Measurements from ENCODE around the gene AHI1. TPM values are rescaled to one million over a fixed set of nuclear protein-coding genes. Genes with fewer than 3 reads are reported as not detected.

AHI1 gene
- total and polyA plus RNA-seq, 10 of the 15 experiments (the other 5 are each of a cell fraction or from before 2014, with no cell fraction given) = 3.2 to 9.5 (median 4.6) TPM

DNA sequence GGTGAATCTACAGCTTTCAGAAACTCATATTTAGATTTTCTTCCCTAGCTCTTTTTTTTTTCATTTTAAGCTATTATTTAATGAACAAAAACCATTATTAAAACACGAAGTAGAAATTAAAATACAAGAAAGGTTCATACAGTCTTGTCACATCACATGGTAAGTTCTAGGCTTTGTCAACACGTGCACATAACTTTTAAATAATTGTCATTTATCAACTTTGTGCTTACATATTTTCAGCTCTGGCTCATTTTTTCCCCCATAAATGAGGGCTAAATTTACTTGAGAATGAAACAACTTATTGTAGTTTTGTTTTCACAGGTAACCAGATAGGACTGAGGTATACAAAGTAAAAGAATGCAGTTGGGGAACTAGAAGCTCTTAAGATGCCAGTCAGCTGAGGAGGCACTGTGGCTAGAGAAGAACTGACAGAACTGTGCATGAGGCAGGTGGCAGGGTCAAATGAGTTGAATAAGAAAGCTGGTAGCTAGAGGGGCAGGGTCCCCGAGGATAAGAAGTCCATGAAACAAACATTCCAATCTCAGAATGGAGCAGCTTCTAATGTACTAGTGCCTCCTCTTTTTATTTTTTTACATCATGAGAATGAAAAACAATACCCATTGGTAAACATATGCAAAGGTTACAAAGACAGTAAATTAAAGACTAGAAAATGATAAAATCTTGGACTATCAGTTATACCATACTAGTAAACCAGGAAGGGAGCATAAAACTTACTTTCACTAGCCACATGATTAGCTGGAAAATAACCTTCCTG lies 174.9 kb downstream of the AHI1 start:
- POLR2A ChIA-PET = interaction anchor here (0.7 to 1.6 kb wide), 7 partner anchors 9 to 178 kb away, joined by 3 to 7 read pairs (median 4); partner anchors contain the start of gene MYB
- Histone ChIP-seq H3K27me3 (replicated peaks in 1 of 2; ENCODE audit: control insufficient read depth in 2 of 2, insufficient read depth in 2 of 2, low read length in 1 of 2) (no peaks in the 10 kb centered on the region), H3K27ac (ENCODE audit: control insufficient read depth, insufficient read depth) (peak overlapping the region; percentile 80), H3K4me3 (peak overlapping the region; percentile 51), H3K9me3 (replicated peaks; ENCODE audit: control insufficient read depth, insufficient read depth, low read length) (no peaks in the 10 kb centered on the region), H3K4me2 (ENCODE audit: control insufficient read depth, insufficient read depth) (peak overlapping the region; percentile 100), H2AFZ (ENCODE audit: control insufficient read depth, low read depth, low read length) (peak overlapping the region; percentile 46), H3K4me1 (ENCODE audit: control insufficient read depth, insufficient read depth, low read length) (peaks cover 22% of the 10 kb centered on the region), H3K36me3 (ENCODE audit: control insufficient read depth in 2 of 2, insufficient read depth in 2 of 2, low read length in 1 of 2) (no peaks in the 10 kb centered on the region), H4K20me1 (ENCODE audit: control insufficient read depth, insufficient read depth) (no peaks in the 10 kb centered on the region), H3K9ac (ENCODE audit: control insufficient read depth, insufficient read depth, low read length) (peak overlapping the region; percentile 52), H3K79me2 (ENCODE audit: control insufficient read depth, insufficient read depth, low read length) (no peaks in the 10 kb centered on the region)
- ATAC-seq (peak; percentile 91), FAIRE-seq (peak; percentile 76), DNase-seq (ENCODE audit: low read depth, low spot score) (peak; percentile 52)
- in situ Hi-C loops (cut with MboI) = no loop called here
- RAD21 ChIA-PET (ENCODE audit: unreplicated experiment) = interaction anchor here (0.7 to 2.4 kb wide), 30 partner anchors 9 to 389 kb away, joined by 3 to 24 read pairs (median 4); partner anchors contain the start of genes HBS1L and MYB
- 35% methylated on average over 3 of the region's 3 CpGs for WGBS (ENCODE audit: insufficient coverage, insufficient replicate concordance, low lambda C conversion rate, missing lambda C conversion rate)
- SMC1A ChIA-PET (ENCODE audit: uncharacterized antibody, unreplicated experiment) = interaction anchor here (0.6 to 3.6 kb wide), 35 partner anchors 9 to 967 kb away, joined by 3 to 23 read pairs (median 5); partner anchors contain the start of gene BCLAF1
- no TSS peak for BruUV-seq (replicated peaks)
- intact Hi-C loops (cut with micrococcal nuclease; ENCODE audit: unreplicated experiment) = loop anchor here (1.0 to 2.0 kb wide), 3 partner anchors 94 to 177 kb away; no protein-coding TSS in a partner anchor
- CTCF ChIA-PET = interaction anchor here (0.6 to 2.2 kb wide), 12 partner anchors 9 to 382 kb away, joined by 3 to 13 read pairs (median 6); no protein-coding TSS in a partner anchor
- TF ChIP-seq HSF1 (IDR thresholded peaks at IDR 0.05; ENCODE audit: low read depth, low read length) (no peak), PKNOX1 (IDR thresholded peaks at IDR 0.05) (peak; percentile 67), MXI1 (IDR thresholded peaks at IDR 0.05; ENCODE audit: low read depth, low read length) (peak; percentile 57; the same call in 1 of the 2 replicates), ATF7 (IDR thresholded peaks at IDR 0.05; ENCODE audit: low read depth) (peak; percentile 38; the same call in 1 of the 2 replicates), TCF12 (IDR thresholded peaks at IDR 0.05; ENCODE audit: low read depth, low read length) (peak; percentile 47; the same call in 1 of the 2 replicates), EP300 (IDR thresholded peaks at IDR 0.05; ENCODE audit: borderline replicate concordance in 1 of 2, control insufficient read depth in 1 of 2, low read depth in 2 of 2, low read length in 2 of 2) (peak in 1 of 2 experiments; percentile 58; a peak in 2 of 4 replicates), NR2F1 (conservative IDR thresholded peaks at IDR 0.05) (0 out of 2 replicates have a peak, but pooled peaks have one; percentile 34), ZBTB11 (CRISPR knock-in tag; IDR thresholded peaks at IDR 0.05) (no peak), SIN3A (IDR thresholded peaks at IDR 0.05; ENCODE audit: low read depth, low read length) (no peak), KDM1A (IDR thresholded peaks at IDR 0.05; ENCODE audit: borderline replicate concordance) (no peak), FOXK2 (IDR thresholded peaks at IDR 0.05) (no peak), WRNIP1 (IDR thresholded peaks at IDR 0.05; ENCODE audit: borderline replicate concordance, low read depth, low read length) (no peak)
- TF ChIP-seq, protein P1, sequence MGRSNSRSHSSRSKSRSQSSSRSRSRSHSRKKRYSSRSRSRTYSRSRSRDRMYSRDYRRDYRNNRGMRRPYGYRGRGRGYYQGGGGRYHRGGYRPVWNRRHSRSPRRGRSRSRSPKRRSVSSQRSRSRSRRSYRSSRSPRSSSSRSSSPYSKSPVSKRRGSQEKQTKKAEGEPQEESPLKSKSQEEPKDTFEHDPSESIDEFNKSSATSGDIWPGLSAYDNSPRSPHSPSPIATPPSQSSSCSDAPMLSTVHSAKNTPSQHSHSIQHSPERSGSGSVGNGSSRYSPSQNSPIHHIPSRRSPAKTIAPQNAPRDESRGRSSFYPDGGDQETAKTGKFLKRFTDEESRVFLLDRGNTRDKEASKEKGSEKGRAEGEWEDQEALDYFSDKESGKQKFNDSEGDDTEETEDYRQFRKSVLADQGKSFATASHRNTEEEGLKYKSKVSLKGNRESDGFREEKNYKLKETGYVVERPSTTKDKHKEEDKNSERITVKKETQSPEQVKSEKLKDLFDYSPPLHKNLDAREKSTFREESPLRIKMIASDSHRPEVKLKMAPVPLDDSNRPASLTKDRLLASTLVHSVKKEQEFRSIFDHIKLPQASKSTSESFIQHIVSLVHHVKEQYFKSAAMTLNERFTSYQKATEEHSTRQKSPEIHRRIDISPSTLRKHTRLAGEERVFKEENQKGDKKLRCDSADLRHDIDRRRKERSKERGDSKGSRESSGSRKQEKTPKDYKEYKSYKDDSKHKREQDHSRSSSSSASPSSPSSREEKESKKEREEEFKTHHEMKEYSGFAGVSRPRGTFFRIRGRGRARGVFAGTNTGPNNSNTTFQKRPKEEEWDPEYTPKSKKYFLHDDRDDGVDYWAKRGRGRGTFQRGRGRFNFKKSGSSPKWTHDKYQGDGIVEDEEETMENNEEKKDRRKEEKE (IDR thresholded peaks at IDR 0.05) = no peak

Measured in GM12878 (cell line).